Omental fat pad (tissue), 4 donors: Measurements from ENCODE around the gene CCDC167. TPM values are rescaled to one million over a fixed set of nuclear protein-coding genes. Genes with fewer than 3 reads are reported as not detected.

Experiments
- ATAC-seq: fragments of 150-250 bp; one replicate; pipeline ENCODE4 v1.9.1; 2016; ENCODE audit warnings: mild to moderate bottlenecking, moderate library complexity; ENCODE audit not compliant: low FRiP score
- DNase-seq: peaks from one replicate; pipeline ENCODE4 v3.0.0-alpha.2; 2019; ENCODE audit warnings: low spot score
- total RNA-seq, 4 donors: library from RNA; depleted of rRNA; stranded (reverse); fragments of >200 nt; gene quantifications; one replicate each; pipeline ENCODE4 v1.1.0, GENCODE V29; 2016
- TF ChIP-seq, protein P1 (sequence below), 3 donors: fragments of 450-650 bp; IDR thresholded peaks; one replicate each; pipeline ENCODE4 v1.5.1; 2016 to 2017; ENCODE audit warnings: antibody characterized with exemption in 3 of 3, mild to moderate bottlenecking in 3 of 3, moderate library complexity in 2 of 3

Gene CCDC167
- total RNA-seq, 4 donors from 2014 or later: 16.0 to 24.0 (median 20.0) TPM

- TF ChIP-seq, protein P1, sequence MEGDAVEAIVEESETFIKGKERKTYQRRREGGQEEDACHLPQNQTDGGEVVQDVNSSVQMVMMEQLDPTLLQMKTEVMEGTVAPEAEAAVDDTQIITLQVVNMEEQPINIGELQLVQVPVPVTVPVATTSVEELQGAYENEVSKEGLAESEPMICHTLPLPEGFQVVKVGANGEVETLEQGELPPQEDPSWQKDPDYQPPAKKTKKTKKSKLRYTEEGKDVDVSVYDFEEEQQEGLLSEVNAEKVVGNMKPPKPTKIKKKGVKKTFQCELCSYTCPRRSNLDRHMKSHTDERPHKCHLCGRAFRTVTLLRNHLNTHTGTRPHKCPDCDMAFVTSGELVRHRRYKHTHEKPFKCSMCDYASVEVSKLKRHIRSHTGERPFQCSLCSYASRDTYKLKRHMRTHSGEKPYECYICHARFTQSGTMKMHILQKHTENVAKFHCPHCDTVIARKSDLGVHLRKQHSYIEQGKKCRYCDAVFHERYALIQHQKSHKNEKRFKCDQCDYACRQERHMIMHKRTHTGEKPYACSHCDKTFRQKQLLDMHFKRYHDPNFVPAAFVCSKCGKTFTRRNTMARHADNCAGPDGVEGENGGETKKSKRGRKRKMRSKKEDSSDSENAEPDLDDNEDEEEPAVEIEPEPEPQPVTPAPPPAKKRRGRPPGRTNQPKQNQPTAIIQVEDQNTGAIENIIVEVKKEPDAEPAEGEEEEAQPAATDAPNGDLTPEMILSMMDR (IDR thresholded peaks at IDR 0.05): no peak
- no peak for ATAC-seq
- no peak for DNase-seq
Observed at GRCh38 chr6:37543361-37543760, 43.7 kb upstream of the CCDC167 start.

- TF ChIP-seq, protein P1 (IDR thresholded peaks at IDR 0.05): no peak
- no peak for DNase-seq
- no peak for ATAC-seq
Observed at GRCh38 chr6:37541346-37541745, 41.7 kb upstream of the CCDC167 start.

GRCh38 chr6:37540390-37540789 lies 40.7 kb upstream of the CCDC167 start:
- no peak for DNase-seq
- TF ChIP-seq, protein P1 (IDR thresholded peaks at IDR 0.05): no peak
- no peak for ATAC-seq

GRCh38 chr6:37540029-37540352 lies 40.3 kb upstream of the CCDC167 start:
- TF ChIP-seq, protein P1 (IDR thresholded peaks at IDR 0.05): no peak
- no peak for DNase-seq
- ATAC-seq: no peak

GRCh38 chr6:37539171-37540028 lies 39.7 kb upstream of the CCDC167 start:
- ATAC-seq: no peak
- TF ChIP-seq, protein P1 (IDR thresholded peaks at IDR 0.05): no peak
- DNase-seq: no peak

GRCh38 chr6:37538107-37538506 lies 38.4 kb upstream of the CCDC167 start:
- ATAC-seq: no peak
- TF ChIP-seq, protein P1 (IDR thresholded peaks at IDR 0.05): no peak
- no peak for DNase-seq

DNA sequence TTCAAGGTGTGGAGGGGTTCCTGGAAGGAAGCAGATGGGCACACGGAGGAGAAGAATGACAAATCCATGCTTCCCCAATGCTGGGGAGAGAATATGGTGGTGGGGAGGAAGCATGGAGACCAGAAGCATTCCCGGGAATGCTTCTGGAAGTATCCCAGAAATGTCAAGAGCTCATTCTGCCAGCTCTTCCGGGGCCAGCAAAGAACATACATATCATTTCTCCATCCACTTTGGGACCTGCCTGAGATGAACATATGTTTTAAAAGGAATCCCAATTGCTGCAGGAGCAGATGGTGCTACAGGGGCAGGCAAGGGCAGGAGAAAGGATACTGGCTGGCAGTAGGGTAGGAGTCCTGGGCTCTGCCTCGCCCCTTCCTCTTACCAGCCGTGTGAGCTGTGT lies 37.9 kb upstream of the CCDC167 start:
- TF ChIP-seq, protein P1 (IDR thresholded peaks at IDR 0.05): no peak
- no peak for DNase-seq
- no peak for ATAC-seq
